Glomerular visceral epithelial cell (primary cell): Measurements from ENCODE around the gene ZNF335.
"Not testable (repeated sequence)": the region's sequence is repeated elsewhere in the genome, so short reads cannot be mapped to it uniquely, and the experiment has no call there.

ENCODE experiments used
- DNase-seq: peaks from one replicate; pipeline ENCODE4 v3.0.0-alpha.2; 2016; ENCODE audit errors: extremely low spot score

Gene ZNF335

GRCh38 chr20:45934586-45935415, 37.2 kb downstream of the ZNF335 start, which contains the start of gene PCIF1:
Gene PCIF1 (plus strand): TSS chr20:45934683. CDS start chr20:45939000, 4,317 bp downstream.
- DNase-seq, result peak; percentile 99

- peak; percentile 55 for DNase-seq
Observed at GRCh38 chr20:45934046-45934585, 37.9 kb downstream of the ZNF335 start.

DNA sequence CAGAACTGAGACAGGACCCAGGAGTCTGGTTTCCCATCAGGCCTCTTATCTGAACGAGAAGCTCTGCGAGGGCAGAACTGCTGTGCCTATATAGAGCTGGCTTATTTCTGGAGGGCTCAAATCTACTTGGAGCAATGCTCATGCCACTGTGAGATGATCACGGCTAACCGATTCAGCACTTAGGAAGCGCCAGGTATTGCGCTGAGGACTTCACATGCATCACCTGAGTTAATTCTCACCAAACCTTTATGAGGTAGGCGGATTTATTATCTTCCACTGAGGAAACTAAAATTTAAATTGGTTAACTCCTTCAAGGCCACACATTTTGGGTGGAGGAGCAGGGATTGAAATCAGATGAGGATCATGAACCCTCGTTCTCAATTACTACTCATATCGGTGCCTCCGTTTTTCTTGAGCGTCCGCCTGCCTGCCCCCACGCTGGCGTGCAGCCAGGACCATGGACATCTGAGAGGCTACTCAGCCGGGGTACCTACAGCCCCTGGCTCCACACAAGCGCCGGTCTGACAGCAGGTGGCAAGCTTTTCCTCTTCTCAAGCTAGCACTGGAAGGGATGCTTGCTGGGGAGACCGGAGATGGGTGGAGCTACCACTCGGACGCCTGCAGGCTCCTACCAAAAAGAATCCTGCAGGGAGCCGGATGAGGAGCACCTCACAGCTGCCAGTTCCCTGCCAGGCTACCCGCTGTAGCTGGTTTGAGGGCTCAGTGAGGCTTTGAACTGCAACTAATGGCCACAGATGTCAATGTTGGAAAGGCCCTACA, 38.5 kb downstream of the ZNF335 start:
- DNase-seq, result peak; percentile 85

- not testable (repeated sequence) for DNase-seq
Observed at GRCh38 chr20:45931680-45932079, 40.3 kb downstream of the ZNF335 start.

DNA sequence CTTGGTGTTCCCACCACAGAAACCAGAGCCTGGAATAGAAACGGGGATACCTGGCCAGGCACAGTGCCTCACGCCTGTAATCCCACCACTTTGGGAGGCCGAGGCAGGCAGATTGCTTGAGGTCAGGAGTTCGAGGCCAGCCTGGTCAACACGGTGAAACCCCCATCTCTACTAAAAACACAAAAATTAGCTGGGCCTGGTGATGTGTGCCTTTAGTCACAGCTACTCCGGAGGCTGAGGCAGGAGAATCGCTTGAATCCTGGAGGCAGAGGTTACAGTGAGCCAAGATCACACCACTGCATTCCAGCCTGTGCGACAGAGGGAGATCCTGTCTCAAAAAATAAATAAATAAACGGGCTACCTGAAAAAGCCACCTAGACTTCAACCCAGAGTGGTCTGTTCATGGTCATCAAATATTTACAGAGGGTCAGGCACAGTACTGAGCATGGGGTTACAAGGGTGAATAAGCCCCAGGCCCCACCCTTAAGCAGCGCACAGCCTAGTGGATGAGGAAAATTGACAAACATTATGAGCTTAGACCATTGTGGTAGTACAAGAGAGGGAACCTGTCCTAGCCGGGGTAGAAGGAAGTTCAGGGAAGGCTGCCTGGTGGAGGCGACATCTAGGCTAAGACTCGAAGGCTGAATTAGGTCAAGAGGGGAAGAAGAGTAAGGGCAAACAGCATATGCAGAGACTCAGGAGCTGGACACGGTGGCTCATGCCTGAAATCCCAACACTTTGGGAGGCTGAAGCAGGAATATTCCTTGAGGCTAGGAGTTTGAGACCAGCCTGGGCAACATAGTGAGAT, 44.7 kb downstream of the ZNF335 start:
- no peak for DNase-seq

DNA sequence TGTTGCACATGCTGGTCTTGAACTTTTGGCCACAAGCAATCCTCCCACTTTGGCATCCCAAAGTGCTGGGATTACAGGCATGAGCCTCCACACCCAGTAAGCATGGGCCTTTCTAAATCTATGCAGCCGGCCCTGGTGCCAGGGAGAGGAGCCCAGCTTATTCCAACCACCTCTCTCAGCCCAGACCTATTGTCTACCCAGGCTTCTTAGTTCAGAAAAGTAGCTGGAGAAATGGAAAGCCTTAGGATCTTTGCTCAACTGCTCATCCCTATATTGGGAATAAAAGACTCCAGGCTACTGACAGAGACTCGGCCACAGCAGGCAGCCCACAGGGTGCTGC, 45.3 kb downstream of the ZNF335 start:
- no peak for DNase-seq

DNA sequence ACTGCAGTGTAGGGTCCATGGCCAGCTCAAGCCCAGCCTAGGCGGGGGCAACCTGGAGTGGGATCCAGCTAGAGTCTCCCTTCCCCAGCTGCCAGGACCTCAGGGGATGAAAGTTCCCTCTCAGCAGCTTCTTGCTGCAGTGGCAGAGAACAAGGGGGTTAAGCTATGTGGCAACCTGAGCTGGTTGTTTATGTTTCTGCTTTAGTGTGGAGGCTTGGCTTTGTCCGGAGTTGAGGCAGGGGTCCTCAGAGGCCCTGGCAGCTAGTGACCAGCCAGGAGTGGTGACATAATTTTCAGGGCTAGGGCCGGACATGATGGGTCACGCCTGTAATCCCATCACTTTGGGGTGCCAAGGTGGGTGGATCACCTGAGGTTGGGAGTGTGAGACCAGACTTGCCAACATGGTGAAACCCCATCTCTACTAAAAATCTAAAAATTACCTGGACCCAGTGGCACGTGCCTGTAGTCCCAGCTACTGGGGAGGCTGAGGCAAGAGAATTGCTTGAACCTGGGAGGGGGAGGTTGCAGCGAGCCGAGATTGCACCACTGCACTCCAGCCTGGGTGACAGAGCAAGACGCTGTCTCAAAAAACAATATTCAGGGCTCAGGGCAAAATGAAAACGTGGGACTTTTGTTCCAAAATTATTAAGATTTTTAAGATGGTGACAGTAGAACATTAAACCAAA, 46.0 kb downstream of the ZNF335 start:
- no peak for DNase-seq

DNA sequence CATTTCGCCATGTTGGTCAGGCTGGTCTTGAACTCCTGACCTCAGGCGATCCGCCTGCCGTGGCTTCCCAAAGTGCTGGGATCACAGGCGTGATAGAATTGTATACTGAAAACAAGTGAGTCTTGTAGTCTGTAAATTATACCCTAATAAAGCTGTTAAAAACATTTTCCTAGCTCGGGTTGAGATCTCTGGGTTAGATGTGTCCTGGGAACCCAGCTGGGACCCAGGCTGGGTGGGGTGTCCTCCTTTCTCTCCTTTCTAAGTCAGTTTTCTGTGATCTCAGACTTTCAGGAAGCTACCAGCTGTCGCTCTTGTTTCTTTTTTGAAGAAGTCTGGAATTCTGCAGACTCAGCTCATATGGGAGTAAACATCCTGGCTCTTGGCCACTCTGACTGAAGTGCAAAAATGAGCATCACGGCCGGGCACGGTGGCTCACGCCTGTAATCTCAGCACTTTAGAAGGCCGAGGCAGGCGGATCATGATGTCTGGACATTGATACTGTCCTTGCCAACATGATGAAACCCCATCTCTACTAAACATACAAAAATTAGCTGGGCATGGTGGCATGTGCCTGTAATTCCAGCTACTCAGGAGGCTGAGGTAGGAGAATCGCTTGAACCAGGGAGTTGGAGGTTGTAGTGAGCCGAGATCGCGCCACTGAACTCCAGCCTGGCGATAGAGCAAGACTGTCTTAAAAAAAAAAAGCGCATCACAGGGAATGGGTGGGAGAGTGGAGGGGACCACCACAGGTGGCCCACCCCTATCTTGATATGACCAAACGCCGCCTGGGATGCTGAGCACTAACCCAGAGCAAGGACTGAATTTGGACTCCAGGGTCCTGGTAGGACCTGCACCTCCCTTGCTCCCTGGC, 47.4 kb downstream of the ZNF335 start:
- no peak for DNase-seq

DNA sequence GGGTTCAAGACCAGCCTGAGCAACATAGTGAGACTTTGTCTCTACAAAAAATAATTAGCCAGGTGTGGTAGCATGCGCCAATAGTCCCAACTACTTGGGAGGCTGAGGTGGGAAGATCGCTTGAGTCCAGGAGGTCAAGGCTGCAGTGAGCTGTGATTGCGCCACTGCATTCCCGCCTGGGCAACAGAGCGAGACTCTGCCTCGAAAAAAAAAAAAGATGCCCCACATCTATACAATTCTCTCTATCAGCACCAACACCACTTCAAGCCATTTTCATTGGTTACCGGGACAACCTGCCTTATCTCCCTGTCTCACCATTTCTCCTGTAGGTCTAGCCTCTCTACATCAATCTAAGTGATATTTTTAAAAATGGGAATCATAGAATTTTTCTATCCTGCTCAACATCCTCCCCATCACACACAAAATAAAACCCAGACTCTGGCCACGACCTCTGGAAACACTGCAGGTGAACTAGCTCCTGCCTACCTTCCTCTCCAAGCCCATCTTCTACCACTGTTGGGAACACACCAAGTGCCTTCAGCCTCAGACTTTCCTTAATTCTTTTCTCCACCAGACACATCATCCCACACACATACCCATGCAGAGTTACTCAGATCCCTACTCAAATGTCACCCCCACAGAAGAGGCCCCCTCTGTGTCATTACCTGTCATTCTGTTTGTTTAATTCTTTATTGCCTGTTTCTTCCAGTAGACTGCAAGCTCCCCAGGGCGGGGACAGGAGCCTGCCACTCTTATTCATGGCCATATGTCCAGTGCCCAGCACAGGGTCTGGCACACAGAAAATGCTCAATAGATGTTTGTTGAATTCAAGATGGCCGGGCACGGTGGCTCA, 50.4 kb downstream of the ZNF335 start:
- peak; percentile 25 for DNase-seq

DNA sequence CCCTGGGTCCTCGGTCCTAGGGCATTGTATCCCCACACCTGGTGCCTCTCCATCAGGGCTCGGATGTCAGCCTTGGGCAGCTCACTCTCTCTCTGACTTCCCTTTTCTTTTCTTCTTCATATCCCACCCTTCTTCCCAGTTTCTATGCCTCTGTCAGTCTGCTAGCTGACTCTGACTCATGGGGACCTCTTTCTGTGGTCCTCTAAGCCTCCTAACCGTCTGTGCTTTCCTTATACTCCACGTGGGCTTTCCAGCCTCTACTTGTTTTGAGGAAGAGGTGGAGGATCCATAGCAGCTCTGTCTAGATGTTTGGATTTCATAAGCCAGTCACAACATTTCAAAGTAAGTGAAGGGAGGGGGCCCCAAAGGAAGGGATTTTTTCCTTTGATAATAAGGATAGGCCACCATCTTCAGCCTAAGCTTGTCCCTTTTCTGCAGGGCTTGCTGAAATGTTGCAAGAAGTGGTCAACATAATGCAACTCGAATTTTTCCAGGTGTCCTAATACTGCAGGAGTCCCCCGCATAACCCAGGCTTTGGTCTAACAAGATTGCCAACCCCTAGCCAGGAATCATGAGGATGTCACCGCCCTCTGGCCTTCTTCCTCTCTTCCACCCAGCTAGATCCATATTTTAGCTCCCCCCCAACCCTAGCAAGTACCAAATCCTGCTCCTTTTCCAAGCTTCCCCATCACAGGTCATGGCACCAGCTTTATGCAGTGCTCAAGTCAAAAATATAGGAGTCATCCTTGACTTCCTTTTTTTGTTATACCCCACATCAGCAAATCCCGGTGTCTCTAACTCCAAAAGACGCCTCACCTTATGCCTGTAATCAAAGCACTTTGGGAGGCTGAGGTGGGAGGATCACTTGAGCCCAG, 51.3 kb downstream of the ZNF335 start:
- DNase-seq, result no peak

- no peak for DNase-seq
Observed at GRCh38 chr20:45919542-45920399, 52.2 kb downstream of the ZNF335 start.

DNA sequence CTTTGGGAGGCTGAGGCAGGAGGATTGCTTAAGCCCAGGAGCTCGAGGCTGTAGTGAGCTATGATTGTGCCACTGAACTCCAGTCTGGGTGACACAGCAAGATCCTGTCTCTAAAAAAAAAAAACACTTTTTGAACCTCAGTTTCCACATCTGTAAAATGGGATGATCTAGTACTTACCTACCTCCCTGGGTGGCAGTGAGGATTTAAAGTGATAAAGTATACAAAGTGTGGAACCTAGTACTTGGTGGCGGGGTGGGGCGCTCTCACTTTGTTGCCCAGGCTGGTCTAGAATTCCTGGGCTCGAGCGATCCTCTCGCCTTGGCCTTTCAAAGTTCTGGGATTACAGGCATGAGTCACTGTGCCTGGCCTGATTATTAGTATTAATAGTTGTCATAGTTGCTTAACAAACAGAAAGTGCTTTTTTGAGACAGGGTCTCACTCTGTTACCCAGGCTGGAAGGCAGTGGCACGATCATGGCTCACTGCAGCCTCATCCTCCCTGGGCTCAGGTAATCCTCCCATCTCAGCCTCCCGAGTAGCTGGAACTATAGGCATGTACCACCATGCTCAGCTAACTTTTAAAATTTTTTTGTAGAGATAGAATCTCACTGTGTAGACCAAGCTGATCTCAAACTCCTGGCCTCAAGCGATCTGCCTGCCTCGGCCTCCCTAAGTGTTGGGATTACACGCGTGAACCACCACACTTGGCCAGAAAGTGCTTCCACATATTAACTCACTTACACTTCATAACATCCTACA, 53.0 kb downstream of the ZNF335 start:
- no peak for DNase-seq

- no peak for DNase-seq
Observed at GRCh38 chr20:45918182-45918737, 53.7 kb downstream of the ZNF335 start.

DNA sequence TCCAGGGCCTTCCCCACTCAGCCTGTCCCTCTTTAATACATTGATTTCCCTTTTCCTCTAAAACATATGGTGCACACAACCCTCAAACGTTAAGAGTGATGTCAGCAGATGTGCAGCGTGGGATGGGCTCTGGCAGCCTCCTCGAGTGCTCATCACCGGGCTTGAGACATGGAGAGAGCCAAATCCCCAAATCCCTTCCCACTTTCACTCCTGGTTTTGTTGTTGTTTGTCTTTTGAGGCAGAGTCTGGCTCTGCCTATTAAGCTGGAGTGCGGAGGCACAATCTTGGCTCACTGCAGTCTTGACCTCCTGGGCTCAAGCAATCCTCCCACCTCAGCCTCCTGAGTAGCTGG, 54.2 kb downstream of the ZNF335 start:
- no peak for DNase-seq

GRCh38 chr20:45913116-45913515, 58.9 kb downstream of the ZNF335 start:
- DNase-seq, result no peak

- DNase-seq, result no peak
Observed at GRCh38 chr20:45912344-45912682, 59.7 kb downstream of the ZNF335 start.
